Measurements from ENCODE around the gene IRF2BP1.
A peak's percentile ranks its signal among the peaks of the same experiment; 100 is the strongest.
"Not testable (repeated sequence)": the region's sequence is repeated elsewhere in the genome, so short reads cannot be mapped to it uniquely, and the experiment has no call there.

IRF2BP1 gene

GRCh38 chr19:45901912-45902650 is 16.1 kb upstream of the IRF2BP1 start, which contains the start of gene MYPOP:
TSS of gene MYPOP (minus strand) at chr19:45902613. CDS start at chr19:45901773, 840 bp downstream.
- no peak for DNase-seq

GRCh38 chr19:45901432-45901911 is 15.5 kb upstream of the IRF2BP1 start:
- no peak for DNase-seq

GRCh38 chr19:45900738-45901431 is 14.9 kb upstream of the IRF2BP1 start:
- DNase-seq, result no peak

- DNase-seq, result no peak
Measured at GRCh38 chr19:45899919-45900589, 14.1 kb upstream of the IRF2BP1 start.

- DNase-seq, result no peak
Measured at GRCh38 chr19:45899253-45899652, 13.3 kb upstream of the IRF2BP1 start.

GRCh38 chr19:45897261-45897812 is 11.4 kb upstream of the IRF2BP1 start:
- no peak for DNase-seq

- DNase-seq, result not testable (repeated sequence)
Measured at GRCh38 chr19:45895983-45896599, 10.2 kb upstream of the IRF2BP1 start.

GRCh38 chr19:45895519-45895972 is 9.6 kb upstream of the IRF2BP1 start:
- no peak for DNase-seq

GRCh38 chr19:45890877-45891276 is 4.9 kb upstream of the IRF2BP1 start:
- no peak for DNase-seq

- no peak for DNase-seq
Measured at GRCh38 chr19:45889210-45889885, 3.4 kb upstream of the IRF2BP1 start.

GRCh38 chr19:45887200-45887710 is 1.3 kb upstream of the IRF2BP1 start:
- no peak for DNase-seq

GRCh38 chr19:45886427-45887199 is 672 bp upstream of the IRF2BP1 start:
- DNase-seq, result peak; percentile 93

- DNase-seq, result no peak
Measured at GRCh38 chr19:45884682-45885555, 1.0 kb downstream of the IRF2BP1 start.

GRCh38 chr19:45883881-45884681 is 1.9 kb downstream of the IRF2BP1 start:
- no peak for DNase-seq

- no peak for DNase-seq
Measured at GRCh38 chr19:45883586-45883880, 2.4 kb downstream of the IRF2BP1 start.

GRCh38 chr19:45882652-45883585 is 3.0 kb downstream of the IRF2BP1 start:
- peak; percentile 76 for DNase-seq

- no peak for DNase-seq
Measured at GRCh38 chr19:45881909-45882528, 3.9 kb downstream of the IRF2BP1 start.
